K562 (cell line): Measurements from ENCODE around the gene FUT8. TPM values are rescaled to one million over a fixed set of nuclear protein-coding genes. Genes with fewer than 3 reads are reported as not detected.
A peak's percentile ranks its signal among the peaks of the same experiment; 100 is the strongest.

Experiments used
- ATAC-seq: fragments of 200-7000 bp; cut with Tn5 transposase; 3 replicates; pipeline ENCODE4 v1.9.1; 2020; ENCODE audit warnings: moderate library complexity
- BruUV-seq: library from RNA; stranded (reverse); fragments of 400-500 nt; replicated peaks from 2 replicates; lab custom pipeline; 2021; lab: Mats Ljungman, UMichigan
- CTCF ChIA-PET: fragments of 300-600 bp; formaldehyde crosslinking; extraction: SDS; loops from one replicate; lab custom pipeline; 2021; ENCODE audit warnings: low intra/inter-chr PET ratio; lab: Yijun Ruan, JAX
- POLR2A ChIA-PET: fragments of 300-600, 350-650 bp; sonication (Branson Sonifier 250); formaldehyde crosslinking; extraction: SDS; loops from one replicate; lab custom pipeline; 2021; ENCODE audit warnings: antibody characterized with exemption, inconsistent platforms; lab: Yijun Ruan, JAX
- DNase-seq, 4 experiments: peaks; one replicate each; pipeline versions ENCODE4 v3.0.0 to v3.0.0-alpha.2; 2011 to 2018; ENCODE audit warnings: low spot score in 3 of 4, mixed read lengths in 3 of 4; ENCODE audit errors: extremely low read depth in 1 of 4
- FAIRE-seq: peaks from 2 replicates; lab custom pipeline; 2011; peaks lifted over from hg19 to GRCh38; lab: Jason Lieb, UNC
- H2AFZ ChIP-seq: 2 replicates; pipeline ENCODE4 v1.6.0; 2011; ENCODE audit warnings: low read depth, low read length, control low read depth, inconsistent platforms
- H3K27ac ChIP-seq: fragments of 200-600 bp; 3 replicates; pipeline ENCODE4 v1.8.0; 2011; ENCODE audit warnings: low read depth, mild to moderate bottlenecking, control low read depth, inconsistent platforms, low read length, moderate library complexity, mixed read lengths; ENCODE audit errors: extremely low read depth
- H3K27me3 ChIP-seq, 2 experiments: fragments of 300-600 bp in 1 of 2; 2 replicates in 1 of 2; 3 replicates in 1 of 2; pipeline versions ENCODE4 v1.6.0 to v1.8.0; 2011; ENCODE audit warnings: inconsistent platforms in 2 of 2, low read length in 2 of 2, mild to moderate bottlenecking in 1 of 2, mixed read lengths in 1 of 2, moderate library complexity in 1 of 2; ENCODE audit not compliant: control insufficient read depth in 2 of 2, insufficient read depth in 2 of 2
- H3K36me3 ChIP-seq: fragments of 300-600 bp; 3 replicates; pipeline ENCODE4 v1.8.0; 2011; ENCODE audit warnings: mild to moderate bottlenecking, low read length, inconsistent platforms; ENCODE audit not compliant: control insufficient read depth, insufficient read depth
- H3K4me1 ChIP-seq, 2 experiments: fragments of 200-600 bp in 1 of 2; replicated peaks in 1 of 2; 2 replicates in 1 of 2; 3 replicates in 1 of 2; pipeline versions ENCODE4 v1.5.1 to v1.8.0; 2011; ENCODE audit warnings: inconsistent platforms in 2 of 2, low read length in 2 of 2, mild to moderate bottlenecking in 1 of 2, mixed read lengths in 1 of 2, moderate library complexity in 1 of 2; ENCODE audit not compliant: control insufficient read depth in 2 of 2, insufficient read depth in 2 of 2
- H3K4me2 ChIP-seq: 2 replicates; pipeline ENCODE4 v1.6.1; 2011; ENCODE audit warnings: low read length, control low read depth, inconsistent platforms, mixed read lengths; ENCODE audit not compliant: insufficient read depth
- H3K4me3 ChIP-seq: fragments of 200-600 bp; sonication (generic), shearing (Covaris generic); 2 replicates; pipeline ENCODE4 v1.5.1; 2016; ENCODE audit warnings: control low read depth, inconsistent platforms
- H3K79me2 ChIP-seq: fragments of 200-600 bp; 3 replicates; pipeline ENCODE4 v1.8.0; 2011; ENCODE audit warnings: low read length, inconsistent platforms; ENCODE audit not compliant: control insufficient read depth, insufficient read depth
- H3K9ac ChIP-seq, 2 experiments: 2 replicates each; pipeline versions ENCODE4 v1.6.0 to v1.6.1; 2011; ENCODE audit warnings: low read depth in 2 of 2, low read length in 2 of 2, control low read depth in 1 of 2, inconsistent platforms in 1 of 2, mild to moderate bottlenecking in 1 of 2, mixed read lengths in 1 of 2; ENCODE audit not compliant: insufficient read depth in 1 of 2
- H3K9me1 ChIP-seq: one replicate; pipeline ENCODE4 v1.6.0; 2011; ENCODE audit warnings: inconsistent platforms, mild to moderate bottlenecking, low read length, moderate library complexity; ENCODE audit not compliant: control insufficient read depth, insufficient read depth
- H3K9me3 ChIP-seq: replicated peaks from 2 replicates; pipeline ENCODE4 v1.5.1; 2011; ENCODE audit warnings: low read depth, low read length, inconsistent platforms; ENCODE audit not compliant: control insufficient read depth, insufficient read depth
- H4K20me1 ChIP-seq: replicated peaks from 2 replicates; pipeline ENCODE4 v1.6.1; 2011; ENCODE audit warnings: low read length, inconsistent platforms, mixed read lengths; ENCODE audit not compliant: control insufficient read depth, insufficient read depth
- ERF ChIP-seq: fragments of 450-650 bp; formaldehyde crosslinking; IDR thresholded peaks from 2 replicates; pipeline ENCODE4 v1.4.0; 2020; ENCODE audit warnings: mild to moderate bottlenecking, mixed read lengths
- GTF2A2 ChIP-seq: IDR thresholded peaks from 2 replicates; pipeline ENCODE4 v1.6.1; 2016; ENCODE audit warnings: mild to moderate bottlenecking, missing genetic modification characterization, missing compliant biosample characterization
- HLTF ChIP-seq: fragments of 450-650 bp; IDR thresholded peaks from 2 replicates; pipeline ENCODE4 v1.6.1; 2016
- KDM5B ChIP-seq: fragments of 200-600 bp; sonication (generic); IDR thresholded peaks from 2 replicates; pipeline ENCODE4 v1.6.1; 2012; ENCODE audit warnings: low read depth, mild to moderate bottlenecking, moderate library complexity, low read length, control low read depth, inconsistent platforms; ENCODE audit not compliant: insufficient replicate concordance
- KLF16 ChIP-seq: IDR thresholded peaks from 2 replicates; pipeline ENCODE4 v1.6.1; 2016; ENCODE audit warnings: antibody characterized with exemption
- POLR2G ChIP-seq: fragments of 200-400 bp; formaldehyde crosslinking; IDR thresholded peaks from 2 replicates; pipeline ENCODE4 v1.6.1; 2017; ENCODE audit warnings: low read depth, mild to moderate bottlenecking, antibody characterized with exemption, low read length, moderate library complexity
- PTTG1 ChIP-seq: fragments of 450-650 bp; IDR thresholded peaks from 2 replicates; pipeline ENCODE4 v1.6.1; 2016; ENCODE audit warnings: low read depth, mild to moderate bottlenecking, missing genetic modification characterization, missing compliant biosample characterization
- RAD21 ChIP-seq, 2 experiments: fragments of 250-450 bp in 1 of 2; fragments of 450-650 bp in 1 of 2; sonication (Bioruptor Pico) in 1 of 2; formaldehyde crosslinking in 1 of 2; IDR thresholded peaks in 1 of 2; conservative IDR thresholded peaks in 1 of 2; 2 replicates each; pipeline versions ENCODE4 v1.4.0 to v1.8.0; 2020 to 2022; ENCODE audit warnings: mild to moderate bottlenecking in 2 of 2, moderate library complexity in 1 of 2
- U2AF2 ChIP-seq: fragments of 200-400 bp; formaldehyde crosslinking; optimal IDR thresholded peaks from 2 replicates; pipeline ENCODE3; 2017; ENCODE audit warnings: low read depth, mild to moderate bottlenecking, low read length
- YBX1 ChIP-seq: fragments of 450-650 bp; IDR thresholded peaks from 2 replicates; pipeline ENCODE4 v1.7.1; 2016; ENCODE audit warnings: mild to moderate bottlenecking
- ZNF239 ChIP-seq: fragments of 250-450 bp; sonication (Bioruptor Pico); IDR thresholded peaks from 2 replicates; pipeline ENCODE4 v1.4.0; 2020; ENCODE audit warnings: mild to moderate bottlenecking
- ZNF311 ChIP-seq: fragments of 250-450 bp; sonication (Bioruptor Pico); IDR thresholded peaks from 2 replicates; pipeline ENCODE4 v1.4.0; 2020; ENCODE audit warnings: mild to moderate bottlenecking, moderate library complexity
- ZNF445 ChIP-seq: fragments of 250-450 bp; sonication (Bioruptor Pico); IDR thresholded peaks from 2 replicates; pipeline ENCODE4 v1.4.0; 2020; ENCODE audit warnings: low read depth, mild to moderate bottlenecking, moderate library complexity
- WGBS: fragments of 100-300 bp; shearing (Covaris generic); methylation state at CpG from one replicate; pipeline ENCODE4 v1.1.6; 2016; ENCODE audit warnings: low coverage, mixed read lengths; ENCODE audit not compliant: insufficient coverage; ENCODE audit errors: missing lambda C conversion rate; 5-methylcytosine and 5-hydroxymethylcytosine counted together
- in situ Hi-C: fragments of 300-500 bp; cut with MboI; formaldehyde crosslinking; loops from 4 replicates; pipeline ENCODE4 v1.15.0; 2018; ENCODE audit warnings: inconsistent platforms, mixed read lengths
- intact Hi-C: fragments of 100-400 bp; cut with micrococcal nuclease; formaldehyde crosslinking; loops from 2 replicates; pipeline ENCODE4 v1.14.2; 2022
- polyA plus RNA-seq, 8 experiments: library from polyadenylated mRNA; depleted of rRNA in 4 of 8; stranded (reverse) in 5 of 8; unstranded in 3 of 8; fragments of >200 nt; fragmentation: Nextera tagmentation in 2 of 8; fragmentation: Illumina TruSeq in 1 of 8; extraction: Ambion mirVana in 2 of 8; extraction: Trizol in 1 of 8; gene quantifications; 2 replicates each; pipeline versions ENCODE4 v1.2.1 to v1.2.3, GENCODE V29; 2011 to 2014; ENCODE audit warnings: inconsistent platforms in 1 of 8, missing spikeins in 1 of 8
- total RNA-seq, 7 experiments: library from RNA; depleted of rRNA in 6 of 7; stranded (reverse); fragments of >200 nt in 6 of 7; fragmentation: Illumina TruSeq in 2 of 7; extraction: Trizol in 2 of 7; gene quantifications; 2 replicates each; pipeline versions ENCODE4 v1.2.1 to v1.2.3, GENCODE V29; 2011 to 2021; ENCODE audit warnings: low replicate concordance in 1 of 7
- TF ChIP-seq, protein P1 (sequence below), 3 experiments: IDR thresholded peaks in 2 of 3; conservative IDR thresholded peaks in 1 of 3; 2 replicates each; pipeline ENCODE4 v1.5.1; 2011 to 2012; ENCODE audit warnings: low read length in 3 of 3, mild to moderate bottlenecking in 3 of 3, control low read depth in 2 of 3, improper control_type of control experiment in 1 of 3, inconsistent platforms in 1 of 3, low read depth in 1 of 3, mixed read lengths in 1 of 3, moderate library complexity in 1 of 3; ENCODE audit not compliant: insufficient read depth in 2 of 3
- TF ChIP-seq, protein P2 (sequence below): conservative IDR thresholded peaks from 2 replicates; pipeline ENCODE4 v1.6.1; 2011; ENCODE audit warnings: low read depth, mild to moderate bottlenecking, low read length; ENCODE audit not compliant: control insufficient read depth

The FUT8 gene
- total and polyA plus RNA-seq, 9 of the 15 experiments (the other 6 are each of a cell fraction or from before 2014, with no cell fraction given), result 4.1 to 15.2 (median 7.8) TPM

DNA sequence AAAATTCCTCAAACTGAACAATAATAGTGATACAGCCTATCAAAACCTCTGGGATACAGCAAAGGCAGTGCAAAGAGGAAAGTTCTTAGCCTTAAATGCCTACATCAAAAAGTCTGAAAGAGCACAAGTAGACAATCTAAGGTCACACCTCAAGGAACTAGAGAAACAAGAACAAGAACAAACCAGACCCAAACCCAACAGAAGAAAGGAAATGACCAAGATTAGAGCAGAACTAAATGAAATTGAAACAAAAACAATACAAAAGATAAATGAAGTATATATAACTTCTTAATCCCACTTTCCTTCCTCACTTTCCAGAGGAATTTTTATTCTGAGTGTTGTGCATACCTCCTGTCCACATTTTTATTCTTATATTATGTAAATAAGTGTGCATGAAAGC, 192.0 kb downstream of the FUT8 start:
- no TSS peak for BruUV-seq
- FAIRE-seq (no peak), DNase-seq (no peak), ATAC-seq (no peak)
- no peaks in the 10 kb centered on the region for H3K9me1 ChIP-seq
- no peak overlapping the region for H3K4me2 ChIP-seq
- no peak overlapping the region for H3K4me3 ChIP-seq
- no peak overlapping the region for H2AFZ ChIP-seq
- no peaks in the 10 kb centered on the region for H3K27me3 ChIP-seq
- H3K9me3 ChIP-seq, result no peaks in the 10 kb centered on the region
- in situ Hi-C loops (no loop called here), intact Hi-C loops (loop anchor here (5.0 to 10.0 kb wide), 2 partner anchors 187 to 320 kb away; no protein-coding TSS in a partner anchor)
- TF ChIP-seq ZNF445 (CRISPR knock-in tag) (no peak), ZNF311 (CRISPR knock-in tag) (no peak), HLTF (no peak), POLR2G (no peak), GTF2A2 (tag) (no peak), PTTG1 (tag) (no peak)
- H4K20me1 ChIP-seq, result no peaks in the 10 kb centered on the region
- no peaks in the 10 kb centered on the region for H3K4me1 ChIP-seq
- H3K79me2 ChIP-seq, result no peaks in the 10 kb centered on the region
- H3K36me3 ChIP-seq, result no peaks in the 10 kb centered on the region
- CTCF ChIA-PET, result interaction anchor here (1.6 kb wide), 1 partner anchor 190 kb away, joined by 8 read pairs; no protein-coding TSS in a partner anchor
- H3K27ac ChIP-seq, result no peak overlapping the region
- no peak overlapping the region for H3K9ac ChIP-seq
- POLR2A ChIA-PET, result no interaction called here

- Histone ChIP-seq H3K9me3 (no peaks in the 10 kb centered on the region), H3K79me2 (no peaks in the 10 kb centered on the region), H3K27ac (no peak overlapping the region), H4K20me1 (no peaks in the 10 kb centered on the region), H3K9ac (no peak overlapping the region), H2AFZ (no peak overlapping the region), H3K36me3 (no peaks in the 10 kb centered on the region), H3K4me1 (no peaks in the 10 kb centered on the region), H3K4me2 (no peak overlapping the region), H3K4me3 (no peak overlapping the region), H3K9me1 (no peaks in the 10 kb centered on the region), H3K27me3 (no peaks in the 10 kb centered on the region)
- ChIA-PET POLR2A (no interaction called here), CTCF (interaction anchor here (1.6 kb wide), 1 partner anchor 190 kb away, joined by 8 read pairs; no protein-coding TSS in a partner anchor)
- no peak for ATAC-seq
- no TSS peak for BruUV-seq
- no peak for DNase-seq
- in situ Hi-C loops (no loop called here), intact Hi-C loops (loop anchor here (5.0 to 10.0 kb wide), 3 partner anchors 188 to 443 kb away; no protein-coding TSS in a partner anchor)
- 21% methylated on average over 2 of the region's 2 CpGs for WGBS
- no peak for FAIRE-seq
- TF ChIP-seq, protein P1, sequence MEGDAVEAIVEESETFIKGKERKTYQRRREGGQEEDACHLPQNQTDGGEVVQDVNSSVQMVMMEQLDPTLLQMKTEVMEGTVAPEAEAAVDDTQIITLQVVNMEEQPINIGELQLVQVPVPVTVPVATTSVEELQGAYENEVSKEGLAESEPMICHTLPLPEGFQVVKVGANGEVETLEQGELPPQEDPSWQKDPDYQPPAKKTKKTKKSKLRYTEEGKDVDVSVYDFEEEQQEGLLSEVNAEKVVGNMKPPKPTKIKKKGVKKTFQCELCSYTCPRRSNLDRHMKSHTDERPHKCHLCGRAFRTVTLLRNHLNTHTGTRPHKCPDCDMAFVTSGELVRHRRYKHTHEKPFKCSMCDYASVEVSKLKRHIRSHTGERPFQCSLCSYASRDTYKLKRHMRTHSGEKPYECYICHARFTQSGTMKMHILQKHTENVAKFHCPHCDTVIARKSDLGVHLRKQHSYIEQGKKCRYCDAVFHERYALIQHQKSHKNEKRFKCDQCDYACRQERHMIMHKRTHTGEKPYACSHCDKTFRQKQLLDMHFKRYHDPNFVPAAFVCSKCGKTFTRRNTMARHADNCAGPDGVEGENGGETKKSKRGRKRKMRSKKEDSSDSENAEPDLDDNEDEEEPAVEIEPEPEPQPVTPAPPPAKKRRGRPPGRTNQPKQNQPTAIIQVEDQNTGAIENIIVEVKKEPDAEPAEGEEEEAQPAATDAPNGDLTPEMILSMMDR (IDR thresholded peaks at IDR 0.05 in 2 of 3, conservative IDR thresholded peaks at IDR 0.05 in 1 of 3; ENCODE audit: insufficient read depth in 2 of 3, low read depth in 1 of 3, low read length in 3 of 3), result peak in 1 of 3 experiments; percentile 52; a peak in 2 of 6 replicates
- TF ChIP-seq KLF16, result no peak
- no peak for TF ChIP-seq KDM5B
- no peak for TF ChIP-seq U2AF2
- no peak for TF ChIP-seq ERF (CRISPR knock-in tag)
- TF ChIP-seq RAD21 (CRISPR knock-in tag; conservative IDR thresholded peaks at IDR 0.05 in 1 of 2, IDR thresholded peaks at IDR 0.05 in 1 of 2), result peak; percentile 51 to 62
- no peak for TF ChIP-seq YBX1
- TF ChIP-seq ZNF239 (CRISPR knock-in tag), result no peak
- TF ChIP-seq, protein P2, sequence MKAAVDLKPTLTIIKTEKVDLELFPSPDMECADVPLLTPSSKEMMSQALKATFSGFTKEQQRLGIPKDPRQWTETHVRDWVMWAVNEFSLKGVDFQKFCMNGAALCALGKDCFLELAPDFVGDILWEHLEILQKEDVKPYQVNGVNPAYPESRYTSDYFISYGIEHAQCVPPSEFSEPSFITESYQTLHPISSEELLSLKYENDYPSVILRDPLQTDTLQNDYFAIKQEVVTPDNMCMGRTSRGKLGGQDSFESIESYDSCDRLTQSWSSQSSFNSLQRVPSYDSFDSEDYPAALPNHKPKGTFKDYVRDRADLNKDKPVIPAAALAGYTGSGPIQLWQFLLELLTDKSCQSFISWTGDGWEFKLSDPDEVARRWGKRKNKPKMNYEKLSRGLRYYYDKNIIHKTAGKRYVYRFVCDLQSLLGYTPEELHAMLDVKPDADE, result no peak
Measured at GRCh38 chr14:65604936-65605335, 192.4 kb downstream of the FUT8 start.
